CD1c-positive myeloid dendritic cell (primary cell): ENCODE results near the gene TMPRSS2.

Source experiments
- DNase-seq: peaks from one replicate; pipeline ENCODE4 v3.0.0-alpha.2; 2016; ENCODE audit errors: extremely low spot score

Gene TMPRSS2

DNA sequence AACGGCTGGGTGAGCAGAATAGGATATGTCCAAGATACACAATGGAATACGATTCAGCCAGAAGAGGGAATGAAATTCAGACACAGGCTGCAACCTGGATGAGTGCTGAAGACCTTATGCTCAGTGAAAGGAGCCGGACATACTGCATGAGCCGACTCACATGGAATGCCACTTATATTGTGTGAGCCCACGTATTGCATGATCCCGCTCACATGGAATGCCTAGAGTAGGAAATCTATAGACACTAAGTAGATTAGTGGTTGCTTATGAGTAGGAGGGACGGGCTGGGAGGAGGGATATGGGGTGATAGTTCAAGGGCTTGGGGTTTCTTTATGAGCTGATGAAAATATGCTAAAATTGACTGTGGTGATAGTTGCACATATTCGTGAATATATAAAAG is 26.8 kb downstream of the TMPRSS2 start:
- no peak for DNase-seq

DNA sequence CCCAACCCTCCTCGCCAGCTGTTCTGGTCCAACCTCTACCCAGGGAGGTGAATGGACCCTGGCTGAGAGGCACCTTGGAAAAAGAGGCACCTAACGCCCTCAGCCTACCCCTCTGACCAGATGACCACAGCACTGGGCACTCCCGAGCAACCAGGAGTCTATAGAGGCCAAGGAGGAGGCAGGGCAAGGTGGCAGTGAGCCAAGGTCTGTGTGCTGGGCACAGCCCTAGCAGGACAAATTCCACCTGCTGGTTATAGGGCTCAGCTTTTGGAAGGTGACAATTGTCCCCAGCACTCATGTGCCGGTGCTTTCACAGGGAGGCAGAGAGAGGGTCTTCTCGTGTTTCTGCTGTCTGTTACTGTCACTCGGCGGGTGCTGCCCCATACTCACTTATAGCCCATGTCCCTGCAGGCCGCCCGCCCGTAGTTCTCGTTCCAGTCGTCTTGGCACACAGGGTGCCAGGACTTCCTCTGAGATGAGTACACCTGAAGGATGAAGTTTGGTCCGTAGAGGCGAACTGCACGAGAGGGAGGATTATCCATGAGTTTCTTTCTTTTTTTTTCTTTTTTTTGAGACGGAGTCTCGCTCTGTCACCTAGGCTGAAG is 27.8 kb downstream of the TMPRSS2 start:
- no peak for DNase-seq

DNA sequence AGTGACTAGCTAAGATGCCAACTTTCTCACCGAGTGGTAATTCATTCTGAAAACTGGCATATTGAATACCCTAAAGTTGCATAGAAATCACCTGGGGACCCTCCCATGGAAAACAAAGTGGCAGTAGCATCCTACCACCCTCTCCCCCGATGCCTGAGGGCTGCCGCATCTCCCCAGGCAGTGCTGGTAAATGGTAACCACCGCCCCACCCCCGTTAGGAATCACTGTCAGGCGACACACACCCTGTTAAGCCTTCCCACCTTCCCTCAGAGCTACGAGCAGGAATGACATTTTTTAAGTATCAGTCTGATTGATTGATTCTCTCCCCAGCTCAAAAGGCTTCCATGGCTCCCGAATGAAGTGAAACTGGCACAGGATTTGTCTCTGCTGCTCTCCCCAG is 28.3 kb downstream of the TMPRSS2 start:
- no peak for DNase-seq

DNA sequence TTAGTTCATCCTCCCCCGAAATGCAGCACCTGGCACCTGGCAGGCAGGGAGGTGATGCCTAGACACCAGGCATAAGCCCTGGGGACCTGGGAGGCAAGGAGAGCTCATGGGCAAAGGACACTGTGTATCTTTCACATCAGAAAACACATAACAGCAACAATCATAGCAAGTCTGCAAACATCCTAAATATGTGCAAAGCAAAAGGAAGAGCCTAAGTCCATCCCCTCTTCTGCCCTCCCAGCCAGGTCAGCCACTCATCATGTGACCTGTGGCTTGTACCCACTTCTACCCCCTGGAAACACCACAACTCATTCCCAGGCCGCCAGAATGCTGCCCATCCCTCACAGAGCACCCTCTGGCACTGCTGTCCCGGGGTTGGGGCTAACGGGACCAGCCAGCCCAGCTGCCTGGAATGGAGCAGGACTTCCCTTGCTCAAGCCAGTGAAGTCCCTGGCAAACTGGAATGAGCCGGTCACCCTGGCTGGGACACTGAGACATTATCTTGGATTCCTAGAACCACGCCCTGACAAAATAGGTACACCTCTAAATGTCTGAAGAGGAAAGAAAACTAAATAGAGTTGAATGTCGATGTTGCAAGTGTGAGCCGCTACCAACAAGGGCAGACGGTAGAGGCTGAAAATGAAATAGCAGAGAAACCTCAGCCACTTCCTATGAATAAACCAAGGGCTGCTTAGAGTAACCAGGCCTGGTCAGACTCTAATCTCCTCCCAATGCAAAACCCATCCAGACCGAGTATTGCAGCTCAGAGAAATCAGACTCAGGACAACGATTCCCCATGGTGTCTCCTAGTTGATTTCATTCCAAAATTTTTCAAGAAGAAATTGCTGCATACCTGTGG is 29.4 kb downstream of the TMPRSS2 start:
- no peak for DNase-seq

DNA sequence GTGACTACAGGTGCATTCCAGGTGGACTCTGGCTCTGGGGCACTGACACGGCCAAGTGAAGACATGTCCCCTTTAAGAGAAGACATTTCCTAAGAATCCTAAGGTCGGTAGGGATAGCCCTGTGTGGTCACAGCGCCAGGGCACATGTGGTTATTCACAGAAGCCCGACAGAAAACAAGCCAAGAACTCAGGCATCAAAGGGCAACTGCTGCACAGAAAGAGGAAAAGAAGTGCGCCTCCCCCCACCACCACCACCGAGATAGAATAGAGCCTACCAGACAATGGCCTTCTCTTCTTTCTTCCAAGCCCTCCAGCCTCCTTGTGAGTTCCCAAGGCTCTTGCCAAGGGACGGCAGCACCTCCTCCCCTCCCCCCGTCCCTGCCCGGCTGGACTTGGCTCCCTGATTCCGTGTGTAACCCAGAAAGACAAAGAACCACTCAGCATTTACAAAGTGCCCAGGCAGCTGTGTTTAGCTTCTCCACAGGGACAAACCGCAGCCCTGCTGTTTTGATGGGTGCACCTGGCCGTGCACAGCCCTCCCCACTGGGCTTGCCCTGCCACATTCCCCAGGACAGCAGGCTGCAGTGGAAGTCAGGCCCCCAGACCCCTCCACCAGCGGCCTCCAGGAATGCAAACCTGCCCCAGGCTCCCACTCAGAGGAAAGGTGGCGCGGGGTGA is 30.2 kb downstream of the TMPRSS2 start:
- DNase-seq = no peak

DNA sequence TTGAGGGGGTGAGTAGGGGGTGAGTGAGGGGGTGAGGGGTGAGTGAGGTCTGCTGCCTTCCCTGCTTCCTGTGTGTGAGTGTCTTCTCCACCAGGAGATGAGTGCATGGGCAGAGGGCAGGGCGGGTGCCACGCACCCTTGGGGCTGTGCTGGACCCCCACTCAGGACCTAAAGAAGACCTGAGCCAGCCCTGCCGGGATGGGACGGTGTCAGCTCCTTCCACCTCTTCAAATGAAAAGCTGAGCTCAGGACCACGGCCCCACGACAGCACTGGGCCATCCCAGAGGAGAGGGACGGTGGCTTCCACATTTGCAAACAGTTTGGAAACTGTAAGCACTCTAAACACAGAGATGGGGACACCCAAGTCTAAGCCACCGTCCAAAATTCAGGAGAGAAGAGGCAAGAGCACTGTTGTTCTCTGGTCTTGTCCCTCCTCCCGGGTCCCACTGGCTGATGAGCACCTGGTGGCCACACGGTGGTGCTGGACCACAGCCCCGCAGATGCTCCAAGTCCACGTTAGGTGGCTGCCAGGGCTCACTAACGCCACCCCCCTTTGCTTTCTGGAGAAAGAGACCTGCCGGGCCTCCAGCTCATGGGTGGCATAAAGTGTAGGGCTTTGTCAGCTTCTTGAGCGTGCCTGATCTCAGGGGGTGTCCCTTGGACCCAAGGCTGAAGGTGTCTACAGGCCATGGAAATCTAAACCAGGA is 32.1 kb downstream of the TMPRSS2 start:
- DNase-seq = no peak

DNA sequence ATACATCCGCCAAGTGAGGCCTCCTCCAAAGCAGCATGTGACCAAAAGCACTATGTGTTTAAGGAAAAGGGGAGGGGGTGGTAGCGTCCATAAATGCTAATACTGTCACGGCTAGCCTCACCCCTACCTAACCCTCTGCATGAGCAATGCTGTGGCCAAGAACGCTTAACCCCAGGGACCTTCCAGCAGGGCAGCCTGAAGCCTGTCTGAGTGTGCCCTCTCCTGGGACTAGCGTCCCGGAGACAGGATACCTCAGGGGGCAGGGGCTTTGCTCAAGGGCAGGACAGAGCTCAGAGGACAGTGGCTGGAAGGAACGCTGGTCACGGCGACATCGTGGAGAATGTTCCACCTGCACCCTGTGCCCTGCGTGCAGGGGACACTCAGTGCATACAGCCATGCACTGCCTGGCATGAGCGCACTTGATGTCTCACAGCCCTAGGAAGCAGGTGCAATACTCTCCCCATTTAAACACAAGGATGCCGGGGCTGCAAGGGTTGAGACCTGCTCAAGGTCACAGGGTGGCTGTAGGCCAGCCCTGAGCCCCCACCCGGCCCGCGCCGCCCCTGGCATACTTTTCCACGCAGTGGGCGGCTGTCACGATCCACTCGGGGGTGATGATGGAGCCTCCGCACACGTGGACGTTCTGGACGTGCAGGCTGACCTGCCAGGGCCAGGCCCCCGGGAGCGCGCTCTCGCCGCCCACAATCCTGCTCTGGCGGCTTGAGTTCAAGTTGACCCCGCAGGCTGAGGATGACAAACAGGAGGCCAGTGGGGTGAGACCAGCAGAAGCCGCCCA is 35.0 kb downstream of the TMPRSS2 start:
- DNase-seq = no peak

DNA sequence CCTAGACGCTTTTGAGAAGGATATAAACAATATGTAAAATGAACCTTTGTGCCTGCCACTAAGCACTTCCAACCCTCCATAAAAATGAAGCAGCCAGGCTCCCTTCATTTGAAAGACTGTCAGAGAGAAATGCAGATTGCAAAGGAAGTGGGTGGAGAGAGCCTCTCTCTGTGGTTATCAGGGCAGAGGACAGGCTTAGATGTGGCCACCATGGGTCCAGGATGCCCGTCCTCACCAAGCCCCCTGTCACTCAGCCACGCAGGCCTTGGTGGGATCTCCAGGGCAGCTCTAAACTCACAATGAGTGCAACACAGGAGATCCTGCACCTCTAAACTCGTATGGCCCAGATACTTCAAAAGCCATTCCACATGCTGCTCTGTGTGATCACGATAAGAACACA is 37.9 kb downstream of the TMPRSS2 start:
- DNase-seq = no peak

DNA sequence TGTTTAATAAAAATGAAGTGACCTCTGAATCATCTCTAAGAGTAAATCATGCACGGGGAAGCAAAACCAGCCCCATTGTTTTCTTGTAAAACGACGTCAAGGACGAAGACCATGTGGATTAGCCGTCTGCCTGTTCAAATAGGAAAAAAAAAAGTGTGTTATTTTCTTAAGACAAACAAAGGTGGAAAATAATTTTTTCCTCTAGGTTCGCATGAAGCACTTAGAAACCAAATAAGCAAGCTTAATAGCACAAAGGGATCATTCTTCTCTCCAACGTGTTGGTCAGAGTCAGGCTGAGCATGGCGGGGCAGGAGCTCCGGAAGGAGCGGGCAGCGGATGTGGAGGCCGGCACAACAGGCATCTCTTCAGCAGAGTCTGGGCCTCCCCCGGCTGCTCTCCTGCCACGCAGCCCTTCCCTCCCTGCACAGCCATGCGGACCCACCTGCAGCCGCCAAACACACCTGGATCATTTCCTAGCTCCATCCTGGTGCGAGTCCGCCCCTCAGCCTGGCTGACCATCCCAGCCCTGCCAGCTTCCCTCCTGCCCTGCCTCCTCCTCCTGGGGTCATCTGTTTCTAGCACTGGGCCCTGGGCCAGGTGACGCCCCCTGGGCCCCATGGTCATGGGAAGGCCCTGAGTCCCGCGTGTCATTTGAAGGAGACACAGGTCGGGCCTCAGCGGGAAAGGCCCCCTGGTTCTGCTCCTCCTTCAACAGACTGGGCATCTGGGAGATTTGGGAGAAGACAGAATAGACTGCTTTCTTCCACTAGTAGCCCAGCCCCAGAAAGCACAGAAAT is 41.7 kb downstream of the TMPRSS2 start:
- DNase-seq = no peak

DNA sequence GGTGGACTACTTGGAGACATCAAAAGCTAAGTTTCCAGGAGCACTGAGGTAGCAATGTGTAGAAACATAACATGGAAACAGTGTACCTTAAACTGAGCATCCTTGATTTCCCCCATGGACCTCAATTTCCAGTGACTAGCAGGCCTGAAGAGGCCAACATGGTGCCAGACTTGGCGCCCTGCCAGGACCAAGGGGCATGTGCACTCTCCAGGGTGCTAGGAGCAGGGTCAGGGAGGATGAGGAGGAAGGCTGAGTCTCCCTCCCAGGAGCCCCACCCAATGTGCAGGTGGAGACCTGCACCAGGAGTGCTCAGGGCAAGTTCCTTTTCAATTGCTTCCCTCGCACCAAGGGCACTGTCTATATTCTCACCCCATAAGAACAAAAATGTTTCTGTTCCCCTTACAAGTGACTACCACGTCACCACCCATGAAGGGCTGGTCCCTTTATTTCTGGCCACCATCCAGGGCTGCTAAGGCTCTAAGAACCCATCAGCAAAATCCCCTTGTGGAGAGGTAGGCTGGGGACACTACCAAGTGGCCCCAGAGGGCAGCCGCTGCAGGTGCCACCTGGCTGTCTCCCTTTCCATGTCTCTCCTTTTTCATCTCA is 42.7 kb downstream of the TMPRSS2 start:
- DNase-seq = no peak

DNA sequence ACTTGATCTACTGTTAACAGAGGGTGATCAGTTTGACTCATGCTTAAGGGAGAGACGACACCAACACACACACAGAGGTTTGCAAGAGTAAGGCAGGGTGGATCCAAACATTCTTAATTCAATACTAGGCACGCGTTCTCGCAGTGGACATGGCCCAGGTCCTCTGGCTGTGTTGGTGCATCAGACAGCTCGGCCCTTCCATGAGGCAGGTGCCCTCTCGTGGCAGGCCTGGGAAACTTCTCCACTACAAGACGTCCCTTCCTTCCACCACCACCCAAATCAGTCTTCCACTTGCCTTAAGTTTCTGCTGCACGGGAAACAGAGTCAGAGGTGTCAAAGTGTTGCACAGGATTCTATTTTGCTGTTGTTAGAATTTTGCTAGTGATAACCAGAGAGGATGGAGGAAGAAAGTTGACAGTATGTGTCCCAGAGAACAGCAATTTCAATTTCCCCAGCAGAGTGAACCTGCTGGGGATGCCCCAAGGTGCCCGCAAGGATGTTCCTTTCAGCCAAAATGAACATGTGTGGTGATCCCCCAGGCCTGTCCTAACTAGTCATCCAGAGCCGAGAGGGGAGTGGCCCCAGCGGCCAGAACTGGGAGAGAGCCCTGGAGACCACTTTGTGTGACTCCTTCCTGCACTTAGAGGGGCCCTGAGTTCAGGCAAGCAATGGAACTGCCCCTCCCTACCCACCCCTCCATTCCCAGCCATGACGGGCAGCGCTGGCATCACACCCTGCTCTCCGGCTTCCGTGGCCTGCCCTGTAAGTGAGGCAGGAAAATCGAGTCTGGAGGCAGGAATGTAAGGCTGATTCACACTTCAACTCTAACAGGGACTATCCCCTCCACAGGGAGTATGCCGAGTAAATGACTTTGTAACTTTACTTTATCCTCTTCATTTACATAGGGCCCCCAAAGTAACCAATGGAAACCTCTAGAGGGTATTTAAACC is 47.1 kb downstream of the TMPRSS2 start:
- peak; percentile 62 for DNase-seq

DNA sequence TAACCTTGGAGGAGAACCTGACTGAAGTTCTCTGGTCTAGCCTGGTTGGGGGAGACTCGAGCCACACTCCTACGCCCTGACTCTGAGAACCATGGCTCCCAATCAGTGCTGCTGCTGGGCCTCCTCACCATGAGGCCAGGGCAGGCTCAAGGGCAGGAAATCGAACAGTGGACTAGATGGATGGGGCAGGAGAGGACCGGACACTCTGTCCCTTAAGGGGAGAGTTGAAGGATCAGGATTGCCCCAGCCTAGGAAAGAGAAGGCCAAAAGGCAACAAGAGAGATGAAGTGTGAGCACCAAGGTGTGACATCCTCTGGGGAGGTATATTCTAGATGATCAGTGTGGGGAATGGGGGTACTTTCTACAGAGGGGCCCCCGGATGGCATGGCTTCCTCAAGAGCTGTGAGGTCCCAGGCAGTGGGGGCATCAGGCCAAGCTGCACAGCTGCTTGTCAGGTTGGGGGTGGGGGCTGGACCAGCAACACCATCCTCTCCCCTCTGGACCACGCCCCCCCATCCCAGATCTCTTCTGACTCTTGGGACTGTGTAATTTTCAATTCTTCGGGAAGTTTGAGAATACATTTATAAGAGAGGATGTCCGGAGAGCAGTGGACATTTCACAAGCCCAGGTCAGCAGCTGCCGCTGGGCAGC is 47.9 kb downstream of the TMPRSS2 start:
- no peak for DNase-seq

DNA sequence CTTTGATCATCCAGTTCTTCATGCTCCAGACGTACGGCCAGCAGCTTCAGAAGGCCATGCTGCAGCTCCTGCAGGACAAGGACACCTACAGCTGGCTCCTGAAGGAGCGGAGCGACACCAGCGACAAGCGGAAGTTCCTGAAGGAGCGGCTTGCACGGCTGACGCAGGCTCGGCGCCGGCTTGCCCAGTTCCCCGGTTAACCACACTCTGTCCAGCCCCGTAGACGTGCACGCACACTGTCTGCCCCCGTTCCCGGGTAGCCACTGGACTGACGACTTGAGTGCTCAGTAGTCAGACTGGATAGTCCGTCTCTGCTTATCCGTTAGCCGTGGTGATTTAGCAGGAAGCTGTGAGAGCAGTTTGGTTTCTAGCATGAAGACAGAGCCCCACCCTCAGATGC is 49.4 kb downstream of the TMPRSS2 start:
- DNase-seq = no peak

DNA sequence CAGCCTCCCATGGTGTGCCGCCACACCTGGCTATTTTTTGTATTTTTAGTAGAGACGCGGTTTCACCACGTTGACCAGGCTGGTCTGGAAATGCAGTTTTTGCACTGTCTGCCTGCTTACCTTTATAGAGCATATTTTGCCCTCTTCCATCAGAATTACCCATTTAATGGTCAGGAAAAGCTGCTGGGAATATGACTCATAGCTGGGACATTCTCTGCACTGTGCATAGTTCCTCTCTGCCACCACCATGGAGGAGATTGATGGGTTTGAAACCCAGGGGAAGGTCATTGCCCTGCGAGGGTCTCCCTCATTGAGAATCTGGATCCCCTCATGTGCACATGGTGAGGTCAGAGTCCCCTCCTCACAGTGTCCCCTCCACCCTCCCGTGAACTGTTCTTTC is 49.8 kb downstream of the TMPRSS2 start:
- DNase-seq = no peak

DNA sequence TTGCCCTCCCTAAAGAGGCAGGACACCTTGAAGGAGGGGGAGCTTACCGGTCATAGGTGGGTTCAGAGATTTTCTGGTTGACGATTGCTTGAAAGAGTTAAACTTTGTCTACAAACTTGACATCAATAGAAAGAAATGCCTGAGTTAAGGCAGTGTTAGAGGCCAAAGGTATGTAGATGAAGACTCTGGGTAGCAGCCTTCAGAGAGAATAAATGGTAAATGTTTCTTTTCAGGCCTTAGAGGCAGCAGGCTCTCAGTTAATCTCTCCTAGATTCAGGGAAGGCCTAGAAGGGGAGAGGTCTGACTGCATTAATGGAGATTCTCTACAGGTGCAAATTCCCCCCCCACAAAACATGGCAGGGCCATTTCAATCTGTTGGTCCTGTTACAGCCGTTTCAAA is 54.2 kb downstream of the TMPRSS2 start:
- no peak for DNase-seq

DNA sequence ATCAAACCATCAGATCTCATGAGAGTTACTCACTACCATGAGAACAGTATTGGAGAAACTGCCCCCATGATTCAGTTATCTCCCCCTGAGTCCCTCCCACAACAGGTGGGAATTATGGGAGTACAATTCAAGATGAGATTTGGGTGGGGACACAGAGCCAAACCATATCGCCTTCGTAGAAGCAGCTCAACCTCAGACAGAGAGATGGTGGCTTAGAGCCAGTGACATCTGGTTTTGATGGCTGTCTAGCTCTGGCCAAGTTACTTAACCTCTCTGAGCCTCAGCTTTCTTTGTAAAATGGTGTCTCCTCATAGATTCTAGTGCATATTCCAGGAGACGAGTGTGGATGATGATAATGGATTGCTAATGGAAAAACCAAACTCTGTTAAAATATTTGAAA is 54.8 kb downstream of the TMPRSS2 start:
- no peak for DNase-seq

DNA sequence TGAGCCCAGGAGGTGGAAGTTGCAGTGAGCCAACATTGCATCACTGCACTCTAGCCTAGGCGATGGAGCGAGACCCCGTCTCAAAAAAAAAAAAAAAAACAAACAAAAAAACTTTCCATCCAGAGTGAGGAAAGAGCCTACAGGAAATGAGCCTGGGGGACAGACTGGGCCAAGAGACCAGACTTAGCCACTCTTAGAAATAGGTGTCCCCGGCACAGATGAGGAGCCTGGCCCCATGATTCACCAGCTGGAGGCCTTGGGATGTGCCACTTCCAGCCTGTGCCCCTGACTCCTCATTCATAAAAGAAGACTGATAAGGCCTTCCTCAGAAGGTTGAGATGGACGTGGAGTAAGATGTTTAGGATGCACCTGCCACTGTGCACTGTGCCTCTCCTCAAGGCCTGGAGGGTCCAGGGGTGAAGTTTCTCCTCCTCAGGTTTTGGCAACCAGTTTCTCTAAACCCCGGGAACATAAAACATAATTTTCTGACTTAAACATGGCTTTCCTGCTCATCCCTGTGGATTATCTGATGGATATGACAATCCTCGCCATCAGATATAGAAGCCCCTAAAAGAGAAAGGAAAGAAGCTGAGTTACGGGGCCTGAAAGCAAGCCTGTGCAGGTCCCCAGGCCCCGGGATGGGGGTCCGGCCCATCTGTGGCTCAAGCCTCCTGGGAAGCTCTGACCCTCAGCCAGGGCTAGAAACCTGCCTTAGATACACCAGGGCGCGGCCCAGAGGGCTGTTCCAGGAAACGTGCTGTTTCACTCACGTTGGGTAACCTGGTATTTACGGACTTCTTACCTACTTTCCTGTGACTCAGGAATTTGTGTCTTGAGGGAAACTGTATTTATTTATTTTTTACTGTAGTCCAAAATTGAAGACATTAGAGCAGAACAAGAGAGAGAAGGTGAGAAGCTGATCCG is 55.9 kb downstream of the TMPRSS2 start:
- DNase-seq = no peak

DNA sequence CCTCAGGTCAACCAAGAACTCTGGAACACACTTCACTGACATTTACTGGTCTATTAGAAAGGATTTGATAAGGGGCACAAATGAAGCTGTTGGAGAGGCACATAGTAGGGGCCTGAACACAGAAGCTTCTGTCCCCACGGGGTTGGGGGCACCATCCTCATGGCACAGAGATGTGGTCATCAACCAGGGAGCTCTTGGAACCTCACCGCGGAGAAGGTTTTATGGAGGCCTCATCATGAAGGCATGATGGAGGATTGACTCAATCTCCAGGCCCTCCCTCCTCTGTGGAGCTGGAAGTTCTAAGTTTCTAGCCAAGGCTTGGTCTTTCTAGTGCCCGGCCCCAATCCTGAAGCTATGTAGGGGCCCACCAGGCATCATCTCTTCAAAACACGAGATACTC is 58.3 kb downstream of the TMPRSS2 start:
- no peak for DNase-seq
